Subcutaneous adipose tissue (tissue), 4 donors: ENCODE measurements around the gene HELZ. TPM values are rescaled to one million over a fixed set of nuclear protein-coding genes. Genes with fewer than 3 reads are reported as not detected.

Experiments
- total RNA-seq, 4 donors: library from RNA; depleted of rRNA; stranded (reverse); fragments of >200 nt; gene quantifications; one replicate each; pipeline ENCODE4 v1.1.0, GENCODE V29; 2016
- TF ChIP-seq, protein P1 (sequence below): fragments of 450-650 bp; IDR thresholded peaks from one replicate; pipeline ENCODE4 v1.5.1; 2016; ENCODE audit warnings: low read depth, mild to moderate bottlenecking, control low read depth, antibody characterized with exemption, moderate library complexity

Gene HELZ
- total RNA-seq, result 10 to 100 TPM; 74.5 to 83.0 (median 76.8) TPM

DNA sequence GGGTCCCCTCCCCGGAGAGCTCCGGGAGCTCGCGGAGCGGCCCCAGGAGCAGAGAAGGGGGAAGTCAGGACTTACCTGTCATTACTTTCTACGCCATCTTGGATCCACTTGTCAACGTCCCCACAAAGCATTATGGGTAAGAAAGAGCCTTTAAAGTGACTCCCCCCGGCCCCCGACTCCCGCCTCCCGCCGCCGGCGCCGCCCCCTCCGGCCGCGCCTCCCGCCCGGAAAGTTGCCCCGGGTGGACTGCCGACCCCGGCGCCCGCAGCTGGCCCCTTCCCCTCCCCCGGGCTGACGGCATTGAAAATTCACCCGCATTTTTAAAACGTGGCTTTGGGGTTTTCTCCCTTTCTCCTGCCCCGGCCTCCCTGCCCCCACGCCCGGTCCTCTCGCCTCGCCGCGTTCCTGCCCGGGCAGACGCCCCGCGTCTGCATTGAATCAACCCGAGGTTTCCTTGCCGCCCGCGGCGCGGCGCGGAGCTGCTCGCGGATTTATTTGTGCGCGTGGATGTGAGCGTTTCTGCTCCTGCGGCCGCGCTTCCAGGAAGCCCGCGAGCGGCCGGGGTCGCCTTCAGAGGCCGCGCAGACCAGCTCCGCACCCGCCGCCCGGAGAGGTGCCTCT, at the start of gene HELZ:
TSS of gene HELZ (minus strand) at position 124 of the 621 bp plus-strand sequence. CDS start 26,392 bp downstream, outside the sequence.
- TF ChIP-seq, protein P1, sequence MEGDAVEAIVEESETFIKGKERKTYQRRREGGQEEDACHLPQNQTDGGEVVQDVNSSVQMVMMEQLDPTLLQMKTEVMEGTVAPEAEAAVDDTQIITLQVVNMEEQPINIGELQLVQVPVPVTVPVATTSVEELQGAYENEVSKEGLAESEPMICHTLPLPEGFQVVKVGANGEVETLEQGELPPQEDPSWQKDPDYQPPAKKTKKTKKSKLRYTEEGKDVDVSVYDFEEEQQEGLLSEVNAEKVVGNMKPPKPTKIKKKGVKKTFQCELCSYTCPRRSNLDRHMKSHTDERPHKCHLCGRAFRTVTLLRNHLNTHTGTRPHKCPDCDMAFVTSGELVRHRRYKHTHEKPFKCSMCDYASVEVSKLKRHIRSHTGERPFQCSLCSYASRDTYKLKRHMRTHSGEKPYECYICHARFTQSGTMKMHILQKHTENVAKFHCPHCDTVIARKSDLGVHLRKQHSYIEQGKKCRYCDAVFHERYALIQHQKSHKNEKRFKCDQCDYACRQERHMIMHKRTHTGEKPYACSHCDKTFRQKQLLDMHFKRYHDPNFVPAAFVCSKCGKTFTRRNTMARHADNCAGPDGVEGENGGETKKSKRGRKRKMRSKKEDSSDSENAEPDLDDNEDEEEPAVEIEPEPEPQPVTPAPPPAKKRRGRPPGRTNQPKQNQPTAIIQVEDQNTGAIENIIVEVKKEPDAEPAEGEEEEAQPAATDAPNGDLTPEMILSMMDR, result no peak

- TF ChIP-seq, protein P1, result no peak
Measured at GRCh38 chr17:67293251-67294203, 48.5 kb upstream of the HELZ start.

- TF ChIP-seq, protein P1, result no peak
Measured at GRCh38 chr17:67290711-67291291, 45.8 kb upstream of the HELZ start.

DNA sequence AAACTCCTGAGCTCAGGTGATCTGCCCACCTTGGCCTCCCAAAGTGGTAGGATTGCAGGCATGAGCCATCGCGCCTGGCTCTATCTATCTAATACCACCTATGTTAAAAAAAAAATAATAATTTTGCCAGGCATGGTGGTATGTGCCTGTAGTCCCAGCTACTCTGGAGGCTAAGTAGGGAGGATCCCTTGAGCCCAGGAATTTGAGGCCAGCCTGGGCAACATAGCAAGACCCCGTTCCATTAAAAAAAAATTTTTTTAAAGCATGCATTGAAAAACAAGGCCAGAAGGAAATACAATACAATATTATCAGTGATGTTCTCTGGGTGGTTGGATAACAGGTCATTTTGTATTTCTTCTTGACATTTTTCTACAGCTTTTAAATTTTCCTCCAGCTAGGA, 45.2 kb upstream of the HELZ start:
- TF ChIP-seq, protein P1, result no peak

GRCh38 chr17:67289181-67289876, 44.3 kb upstream of the HELZ start:
- TF ChIP-seq, protein P1, result no peak

DNA sequence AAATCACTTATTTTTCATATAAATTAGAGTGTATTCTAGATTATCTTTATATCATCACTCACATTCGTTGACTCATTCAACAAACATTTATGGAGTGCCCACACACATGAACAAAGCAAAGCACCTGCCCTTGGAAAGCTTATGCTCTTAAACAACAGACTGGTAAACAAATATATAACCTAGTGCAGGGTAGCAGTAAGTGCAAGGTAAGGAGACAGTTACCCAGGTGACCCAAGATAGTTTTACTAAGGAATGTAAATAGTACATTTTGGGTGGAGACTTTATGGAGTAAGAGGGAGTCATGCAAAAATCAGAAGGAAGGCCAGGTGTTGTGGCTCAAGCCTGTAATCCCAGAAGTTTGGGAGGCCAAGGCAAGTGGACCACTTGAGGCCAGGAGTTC, 40.4 kb upstream of the HELZ start:
- TF ChIP-seq, protein P1, result no peak
